Osteoblast (primary cell): ENCODE results near the gene TMEM92. TPM values are rescaled to one million over a fixed set of nuclear protein-coding genes. Genes with fewer than 3 reads are reported as not detected.
"Not testable (repeated sequence)": the region's sequence is repeated elsewhere in the genome, so short reads cannot be mapped to it uniquely, and the experiment has no call there.

Experiments
- DNase-seq: peaks from one replicate; pipeline ENCODE4 v3.0.0; 2011; ENCODE audit warnings: low spot score, mixed read lengths; ENCODE audit not compliant: insufficient read length; ENCODE audit errors: missing footprints
- H2AFZ ChIP-seq: 2 replicates; pipeline ENCODE4 v1.6.0; 2011; ENCODE audit warnings: mild to moderate bottlenecking, low read length
- H3K27ac ChIP-seq: 2 replicates; pipeline ENCODE4 v1.5.1; 2011; ENCODE audit warnings: mild to moderate bottlenecking, low read depth, low read length, moderate library complexity
- H3K27me3 ChIP-seq: 2 replicates; pipeline ENCODE4 v1.6.0; 2012; ENCODE audit warnings: mild to moderate bottlenecking, control low read depth, inconsistent platforms, low read length, moderate library complexity; ENCODE audit not compliant: insufficient read depth
- H3K36me3 ChIP-seq: 2 replicates; pipeline ENCODE4 v1.5.1; 2011; ENCODE audit warnings: mild to moderate bottlenecking, low read length, control low read depth, moderate library complexity; ENCODE audit not compliant: insufficient read depth
- H3K4me1 ChIP-seq: 2 replicates; pipeline ENCODE4 v1.5.1; 2011; ENCODE audit warnings: mild to moderate bottlenecking, low read length, control low read depth, moderate library complexity; ENCODE audit not compliant: insufficient read depth
- H3K4me2 ChIP-seq: 2 replicates; pipeline ENCODE4 v1.6.0; 2011; ENCODE audit warnings: mild to moderate bottlenecking, low read length; ENCODE audit not compliant: insufficient read depth
- H3K4me3 ChIP-seq: fragments of 200-600 bp; sonication (generic); 3 replicates; pipeline ENCODE4 v1.5.1; 2012; ENCODE audit warnings: mild to moderate bottlenecking, low read length, inconsistent platforms; ENCODE audit not compliant: insufficient read depth
- H3K79me2 ChIP-seq: 2 replicates; pipeline ENCODE4 v1.6.0; 2012; ENCODE audit warnings: mild to moderate bottlenecking, low read length, control low read depth, inconsistent platforms; ENCODE audit not compliant: insufficient read depth
- H3K9me3 ChIP-seq: 2 replicates; pipeline ENCODE4 v1.5.1; 2011; ENCODE audit warnings: low read depth, low read length, control low read depth
- H4K20me1 ChIP-seq: 2 replicates; pipeline ENCODE4 v1.6.0; 2012; ENCODE audit warnings: mild to moderate bottlenecking, low read length, control low read depth; ENCODE audit not compliant: insufficient read depth
- CTCF ChIP-seq: IDR thresholded peaks from 2 replicates; pipeline ENCODE4 v1.5.1; 2011; ENCODE audit warnings: mild to moderate bottlenecking, low read depth, low read length, moderate library complexity; ENCODE audit errors: extremely low read depth
- total RNA-seq: library from RNA; depleted of rRNA; stranded (reverse); fragments of >200 nt; gene quantifications from 2 replicates; pipeline ENCODE4 v1.2.3, GENCODE V29; 2012

The TMEM92 gene
- total RNA-seq, 1 donor, result 0.36 TPM

GRCh38 chr17:50314456-50315011 is 40.3 kb downstream of the TMEM92 start:
- Histone ChIP-seq H3K4me1 (no peaks in the 10 kb centered on the region), H3K27me3 (peaks cover 27% of the 10 kb centered on the region), H3K9me3 (no peaks in the 10 kb centered on the region), H2AFZ (no peak overlapping the region), H4K20me1 (no peaks in the 10 kb centered on the region), H3K4me2 (no peak overlapping the region), H3K27ac (no peak overlapping the region), H3K36me3 (no peaks in the 10 kb centered on the region), H3K79me2 (no peaks in the 10 kb centered on the region), H3K4me3 (no peak overlapping the region)
- no peak for DNase-seq
- TF ChIP-seq CTCF, result no peak

GRCh38 chr17:50316016-50316587 is 41.8 kb downstream of the TMEM92 start:
- Histone ChIP-seq H3K9me3 (no peaks in the 10 kb centered on the region), H3K27me3 (peaks cover 23% of the 10 kb centered on the region), H3K27ac (no peak overlapping the region), H3K79me2 (no peaks in the 10 kb centered on the region), H3K4me2 (no peak overlapping the region), H4K20me1 (no peaks in the 10 kb centered on the region), H3K4me1 (no peaks in the 10 kb centered on the region), H3K4me3 (no peak overlapping the region), H3K36me3 (no peaks in the 10 kb centered on the region), H2AFZ (no peak overlapping the region)
- no peak for TF ChIP-seq CTCF
- DNase-seq, result no peak

- H4K20me1 ChIP-seq, H3K79me2 ChIP-seq, H3K36me3 ChIP-seq, DNase-seq, H3K4me3 ChIP-seq, H3K9me3 ChIP-seq, H2AFZ ChIP-seq, H3K4me2 ChIP-seq, H3K27ac ChIP-seq, H3K4me1 ChIP-seq: not testable (repeated sequence)
- peaks cover 18% of the 10 kb centered on the region for H3K27me3 ChIP-seq
These were observed 42.4 kb downstream of the TMEM92 start for GRCh38 chr17:50316660-50317059.

- Histone ChIP-seq H4K20me1 (no peaks in the 10 kb centered on the region), H3K4me3 (no peak overlapping the region), H3K4me1 (no peaks in the 10 kb centered on the region), H3K27ac (no peak overlapping the region), H3K4me2 (no peak overlapping the region), H3K27me3 (peaks cover 16% of the 10 kb centered on the region), H2AFZ (no peak overlapping the region), H3K36me3 (no peaks in the 10 kb centered on the region), H3K79me2 (no peaks in the 10 kb centered on the region), H3K9me3 (no peaks in the 10 kb centered on the region)
- TF ChIP-seq CTCF, result no peak
- DNase-seq, result no peak
These were observed 42.9 kb downstream of the TMEM92 start for GRCh38 chr17:50317121-50317520.
